Measurements from ENCODE around the gene HNRNPL. TPM values are rescaled to one million over a fixed set of nuclear protein-coding genes. Genes with fewer than 3 reads are reported as not detected.

The HNRNPL gene
- polyA plus RNA-seq, 1 donor from 2014 or later = 315 TPM

DNA sequence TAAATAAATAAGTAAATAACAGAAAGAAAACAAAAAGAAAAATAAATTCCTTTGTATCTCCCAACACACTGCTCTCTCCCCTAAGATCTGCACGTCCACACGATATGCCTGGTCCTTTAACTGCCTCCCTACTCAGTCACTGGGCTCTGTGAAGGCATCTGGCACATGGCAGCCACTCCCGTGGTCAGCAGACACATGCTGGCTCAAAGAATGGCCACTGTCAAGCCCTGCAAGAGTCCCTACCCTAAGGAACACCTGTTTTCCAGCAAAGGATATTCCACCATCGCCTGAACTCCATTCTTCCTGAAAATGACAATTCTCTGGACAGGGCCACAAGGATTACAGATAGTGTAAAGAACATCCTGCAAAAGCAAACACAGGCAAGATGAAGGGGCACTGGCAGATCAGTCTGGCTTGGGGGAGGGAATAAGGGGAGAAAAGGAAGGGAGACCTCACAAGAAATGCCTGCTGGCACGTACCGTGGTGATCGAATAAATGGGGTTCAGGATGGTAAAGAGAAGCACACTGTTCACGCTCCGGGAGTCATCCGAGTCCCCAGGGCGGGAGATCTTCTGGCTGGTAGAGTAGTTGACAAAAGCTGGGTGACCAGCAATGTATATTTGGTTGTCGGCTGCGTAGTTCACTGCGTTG is 4.3 kb downstream of the HNRNPL start:
- Histone ChIP-seq H3K27ac (ENCODE audit: low read length) (no peak overlapping the region), H3K4me2 (ENCODE audit: low read length) (no peak overlapping the region), H3K9me2 (ENCODE audit: insufficient read depth, low read length) (no peaks in the 10 kb centered on the region), H3K36me3 (ENCODE audit: insufficient read depth, low read length) (peaks cover 3% of the 10 kb centered on the region), H3F3A (ENCODE audit: insufficient read depth, low read length, poor library complexity, severe bottlenecking) (no peaks in the 10 kb centered on the region), H3K27me3 (ENCODE audit: insufficient read depth, low read depth, low read length) (no peaks in the 10 kb centered on the region), H3K9ac (ENCODE audit: low read length) (no peak overlapping the region), H3K9me3 (ENCODE audit: low read length) (no peaks in the 10 kb centered on the region), H3K4me3 (ENCODE audit: low read length) (no peak overlapping the region), H4K20me1 (ENCODE audit: insufficient read depth) (peaks cover 29% of the 10 kb centered on the region), H3K79me2 (replicated peaks; ENCODE audit: insufficient read depth, low read length) (peaks cover 38% of the 10 kb centered on the region), H2AFZ (ENCODE audit: low read depth, low read length) (no peak overlapping the region)
- TF ChIP-seq TAF1 (IDR thresholded peaks at IDR 0.05; ENCODE audit: low read depth) (no peak), POLR2AphosphoS5 (IDR thresholded peaks at IDR 0.05) (no peak), RAD21 (conservative IDR thresholded peaks at IDR 0.05) (no peak), EZH2 (IDR thresholded peaks at IDR 0.05; ENCODE audit: borderline replicate concordance, insufficient read depth, low read length, poor library complexity, severe bottlenecking) (no peak), MXI1 (conservative IDR thresholded peaks at IDR 0.05; ENCODE audit: poor library complexity, severe bottlenecking) (no peak), SMC3 (conservative IDR thresholded peaks at IDR 0.05; ENCODE audit: poor library complexity) (no peak), EP300 (conservative IDR thresholded peaks at IDR 0.05; ENCODE audit: poor library complexity, severe bottlenecking) (no peak)
- TF ChIP-seq, protein P1, sequence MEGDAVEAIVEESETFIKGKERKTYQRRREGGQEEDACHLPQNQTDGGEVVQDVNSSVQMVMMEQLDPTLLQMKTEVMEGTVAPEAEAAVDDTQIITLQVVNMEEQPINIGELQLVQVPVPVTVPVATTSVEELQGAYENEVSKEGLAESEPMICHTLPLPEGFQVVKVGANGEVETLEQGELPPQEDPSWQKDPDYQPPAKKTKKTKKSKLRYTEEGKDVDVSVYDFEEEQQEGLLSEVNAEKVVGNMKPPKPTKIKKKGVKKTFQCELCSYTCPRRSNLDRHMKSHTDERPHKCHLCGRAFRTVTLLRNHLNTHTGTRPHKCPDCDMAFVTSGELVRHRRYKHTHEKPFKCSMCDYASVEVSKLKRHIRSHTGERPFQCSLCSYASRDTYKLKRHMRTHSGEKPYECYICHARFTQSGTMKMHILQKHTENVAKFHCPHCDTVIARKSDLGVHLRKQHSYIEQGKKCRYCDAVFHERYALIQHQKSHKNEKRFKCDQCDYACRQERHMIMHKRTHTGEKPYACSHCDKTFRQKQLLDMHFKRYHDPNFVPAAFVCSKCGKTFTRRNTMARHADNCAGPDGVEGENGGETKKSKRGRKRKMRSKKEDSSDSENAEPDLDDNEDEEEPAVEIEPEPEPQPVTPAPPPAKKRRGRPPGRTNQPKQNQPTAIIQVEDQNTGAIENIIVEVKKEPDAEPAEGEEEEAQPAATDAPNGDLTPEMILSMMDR (IDR thresholded peaks at IDR 0.05; ENCODE audit: poor library complexity, severe bottlenecking) = no peak
- TF ChIP-seq, protein P2, sequence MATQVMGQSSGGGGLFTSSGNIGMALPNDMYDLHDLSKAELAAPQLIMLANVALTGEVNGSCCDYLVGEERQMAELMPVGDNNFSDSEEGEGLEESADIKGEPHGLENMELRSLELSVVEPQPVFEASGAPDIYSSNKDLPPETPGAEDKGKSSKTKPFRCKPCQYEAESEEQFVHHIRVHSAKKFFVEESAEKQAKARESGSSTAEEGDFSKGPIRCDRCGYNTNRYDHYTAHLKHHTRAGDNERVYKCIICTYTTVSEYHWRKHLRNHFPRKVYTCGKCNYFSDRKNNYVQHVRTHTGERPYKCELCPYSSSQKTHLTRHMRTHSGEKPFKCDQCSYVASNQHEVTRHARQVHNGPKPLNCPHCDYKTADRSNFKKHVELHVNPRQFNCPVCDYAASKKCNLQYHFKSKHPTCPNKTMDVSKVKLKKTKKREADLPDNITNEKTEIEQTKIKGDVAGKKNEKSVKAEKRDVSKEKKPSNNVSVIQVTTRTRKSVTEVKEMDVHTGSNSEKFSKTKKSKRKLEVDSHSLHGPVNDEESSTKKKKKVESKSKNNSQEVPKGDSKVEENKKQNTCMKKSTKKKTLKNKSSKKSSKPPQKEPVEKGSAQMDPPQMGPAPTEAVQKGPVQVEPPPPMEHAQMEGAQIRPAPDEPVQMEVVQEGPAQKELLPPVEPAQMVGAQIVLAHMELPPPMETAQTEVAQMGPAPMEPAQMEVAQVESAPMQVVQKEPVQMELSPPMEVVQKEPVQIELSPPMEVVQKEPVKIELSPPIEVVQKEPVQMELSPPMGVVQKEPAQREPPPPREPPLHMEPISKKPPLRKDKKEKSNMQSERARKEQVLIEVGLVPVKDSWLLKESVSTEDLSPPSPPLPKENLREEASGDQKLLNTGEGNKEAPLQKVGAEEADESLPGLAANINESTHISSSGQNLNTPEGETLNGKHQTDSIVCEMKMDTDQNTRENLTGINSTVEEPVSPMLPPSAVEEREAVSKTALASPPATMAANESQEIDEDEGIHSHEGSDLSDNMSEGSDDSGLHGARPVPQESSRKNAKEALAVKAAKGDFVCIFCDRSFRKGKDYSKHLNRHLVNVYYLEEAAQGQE (IDR thresholded peaks at IDR 0.05; ENCODE audit: borderline replicate concordance) = no peak

DNA sequence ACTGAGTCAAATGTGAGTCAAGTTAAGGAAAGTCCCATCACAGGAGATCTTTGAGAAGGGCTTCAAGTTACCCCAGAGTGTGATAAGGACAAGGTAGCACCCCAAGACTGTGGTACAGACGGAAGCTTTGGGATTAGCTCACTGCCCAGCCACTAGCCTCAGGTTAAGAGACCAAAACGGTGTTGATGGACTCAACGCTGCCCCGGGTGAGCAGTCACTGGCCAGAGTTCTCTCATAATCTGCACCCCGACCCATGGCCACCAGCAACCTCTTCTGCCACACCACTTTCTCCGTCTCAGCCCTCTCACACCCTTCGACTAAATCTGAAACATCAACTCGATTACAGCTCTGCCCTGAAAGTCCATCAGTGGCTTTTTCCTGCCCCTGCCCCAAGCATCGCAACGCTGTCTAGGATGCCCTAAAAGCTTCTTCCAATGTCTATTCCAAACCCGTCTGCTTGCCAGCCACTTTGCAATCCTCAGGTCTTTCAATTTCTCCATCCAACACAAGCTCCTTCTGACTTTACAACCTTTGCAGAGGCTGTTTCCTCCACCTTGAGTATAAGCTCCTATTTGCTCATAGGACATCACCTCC is 5.6 kb downstream of the HNRNPL start:
- Histone ChIP-seq H3K9ac (ENCODE audit: low read length) (no peak overlapping the region), H3K79me2 (replicated peaks; ENCODE audit: insufficient read depth, low read length) (peaks cover 38% of the 10 kb centered on the region), H3K4me2 (ENCODE audit: low read length) (no peak overlapping the region), H3K27ac (ENCODE audit: low read length) (no peak overlapping the region), H3K9me3 (ENCODE audit: low read length) (no peaks in the 10 kb centered on the region), H3K9me2 (ENCODE audit: insufficient read depth, low read length) (no peaks in the 10 kb centered on the region), H4K20me1 (ENCODE audit: insufficient read depth) (peaks cover 29% of the 10 kb centered on the region), H3K4me3 (ENCODE audit: low read length) (no peak overlapping the region), H3K36me3 (ENCODE audit: insufficient read depth, low read length) (peaks cover 3% of the 10 kb centered on the region), H2AFZ (ENCODE audit: low read depth, low read length) (no peak overlapping the region), H3K27me3 (ENCODE audit: insufficient read depth, low read depth, low read length) (no peaks in the 10 kb centered on the region), H3F3A (ENCODE audit: insufficient read depth, low read length, poor library complexity, severe bottlenecking) (no peaks in the 10 kb centered on the region)
- TF ChIP-seq TAF1 (IDR thresholded peaks at IDR 0.05; ENCODE audit: low read depth) (no peak), SMC3 (conservative IDR thresholded peaks at IDR 0.05; ENCODE audit: poor library complexity) (no peak), MXI1 (conservative IDR thresholded peaks at IDR 0.05; ENCODE audit: poor library complexity, severe bottlenecking) (no peak), EP300 (conservative IDR thresholded peaks at IDR 0.05; ENCODE audit: poor library complexity, severe bottlenecking) (no peak), POLR2AphosphoS5 (IDR thresholded peaks at IDR 0.05) (no peak), EZH2 (IDR thresholded peaks at IDR 0.05; ENCODE audit: borderline replicate concordance, insufficient read depth, low read length, poor library complexity, severe bottlenecking) (no peak), RAD21 (conservative IDR thresholded peaks at IDR 0.05) (no peak)
- TF ChIP-seq, protein P2 (IDR thresholded peaks at IDR 0.05; ENCODE audit: borderline replicate concordance) = no peak
- TF ChIP-seq, protein P1 (IDR thresholded peaks at IDR 0.05; ENCODE audit: poor library complexity, severe bottlenecking) = no peak

All from neural cell (in vitro differentiated cells).